ENCODE data around the gene VPS37D.
"Not testable (repeated sequence)": the region's sequence is repeated elsewhere in the genome, so short reads cannot be mapped to it uniquely, and the experiment has no call there.

Gene VPS37D

GRCh38 chr7:73646785-73647724 is 20.6 kb upstream of the VPS37D start:
- TF ChIP-seq, protein P1, sequence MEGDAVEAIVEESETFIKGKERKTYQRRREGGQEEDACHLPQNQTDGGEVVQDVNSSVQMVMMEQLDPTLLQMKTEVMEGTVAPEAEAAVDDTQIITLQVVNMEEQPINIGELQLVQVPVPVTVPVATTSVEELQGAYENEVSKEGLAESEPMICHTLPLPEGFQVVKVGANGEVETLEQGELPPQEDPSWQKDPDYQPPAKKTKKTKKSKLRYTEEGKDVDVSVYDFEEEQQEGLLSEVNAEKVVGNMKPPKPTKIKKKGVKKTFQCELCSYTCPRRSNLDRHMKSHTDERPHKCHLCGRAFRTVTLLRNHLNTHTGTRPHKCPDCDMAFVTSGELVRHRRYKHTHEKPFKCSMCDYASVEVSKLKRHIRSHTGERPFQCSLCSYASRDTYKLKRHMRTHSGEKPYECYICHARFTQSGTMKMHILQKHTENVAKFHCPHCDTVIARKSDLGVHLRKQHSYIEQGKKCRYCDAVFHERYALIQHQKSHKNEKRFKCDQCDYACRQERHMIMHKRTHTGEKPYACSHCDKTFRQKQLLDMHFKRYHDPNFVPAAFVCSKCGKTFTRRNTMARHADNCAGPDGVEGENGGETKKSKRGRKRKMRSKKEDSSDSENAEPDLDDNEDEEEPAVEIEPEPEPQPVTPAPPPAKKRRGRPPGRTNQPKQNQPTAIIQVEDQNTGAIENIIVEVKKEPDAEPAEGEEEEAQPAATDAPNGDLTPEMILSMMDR (conservative IDR thresholded peaks at IDR 0.05) = no peak
- no peak for TF ChIP-seq ZFX (IDR thresholded peaks at IDR 0.05)
- H3K27ac ChIP-seq = no peak overlapping the region

- no peak for TF ChIP-seq ZFX (IDR thresholded peaks at IDR 0.05)
- TF ChIP-seq, protein P1 (conservative IDR thresholded peaks at IDR 0.05) = no peak
- no peak overlapping the region for H3K27ac ChIP-seq
These were observed 19.7 kb upstream of the VPS37D start for GRCh38 chr7:73647725-73648592.

GRCh38 chr7:73648593-73649332 is 18.9 kb upstream of the VPS37D start:
- TF ChIP-seq, protein P1 (conservative IDR thresholded peaks at IDR 0.05) = no peak
- no peak for TF ChIP-seq ZFX (IDR thresholded peaks at IDR 0.05)
- no peak overlapping the region for H3K27ac ChIP-seq

- TF ChIP-seq, protein P1 (conservative IDR thresholded peaks at IDR 0.05) = no peak
- no peak for TF ChIP-seq ZFX (IDR thresholded peaks at IDR 0.05)
- H3K27ac ChIP-seq = no peak overlapping the region
These were observed 18.1 kb upstream of the VPS37D start for GRCh38 chr7:73649576-73649975.

GRCh38 chr7:73650524-73650923 is 17.1 kb upstream of the VPS37D start:
- TF ChIP-seq ZFX (IDR thresholded peaks at IDR 0.05) = no peak
- TF ChIP-seq, protein P1 (conservative IDR thresholded peaks at IDR 0.05) = no peak

DNA sequence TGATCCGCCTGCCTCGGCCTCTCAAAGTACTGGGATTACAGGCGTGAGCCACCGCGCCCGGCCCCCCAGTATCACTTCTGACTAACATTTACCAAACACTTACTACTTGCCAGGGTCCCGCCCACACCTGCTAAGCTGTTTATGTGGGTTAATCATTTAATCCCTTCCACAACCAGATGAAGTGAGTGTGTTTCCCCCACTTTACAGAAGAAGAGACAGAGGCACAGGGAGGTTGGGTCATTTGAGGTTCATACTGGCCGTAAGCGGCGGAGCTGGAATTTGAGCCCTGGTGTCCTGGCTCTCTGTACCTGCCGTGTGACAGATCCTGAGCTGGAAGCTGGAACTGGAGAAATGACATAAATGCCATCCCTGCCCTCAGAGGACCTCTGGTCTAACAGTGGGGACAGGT is 15.1 kb upstream of the VPS37D start:
- TF ChIP-seq, protein P1 (conservative IDR thresholded peaks at IDR 0.05) = no peak
- no peak for TF ChIP-seq ZFX (IDR thresholded peaks at IDR 0.05)
- no peak overlapping the region for H3K27ac ChIP-seq

More at GRCh38 chr7:73650524-73650923, 17.1 kb upstream of the VPS37D start:
- no peak overlapping the region for H3K27ac ChIP-seq

GRCh38 chr7:73655309-73655708 is 12.3 kb upstream of the VPS37D start:
- H3K27ac ChIP-seq = not testable (repeated sequence)
